ENCODE results near the gene SFMBT2. TPM values are rescaled to one million over a fixed set of nuclear protein-coding genes. Genes with fewer than 3 reads are reported as not detected.

Gene SFMBT2
- polyA plus RNA-seq, 1 experiment = 0.06 TPM

GRCh38 chr10:7374795-7375194 lies 36.0 kb downstream of the SFMBT2 start:
- H3K27me3 ChIP-seq (ENCODE audit: control insufficient read depth, insufficient read depth, low read length) = no peaks in the 10 kb centered on the region
- ChIA-PET POLR2A (no interaction called here), CTCF (interaction anchor here (0.7 kb wide), 1 partner anchor 36 kb away, joined by 4 read pairs; the partner anchor contains the start of gene SFMBT2)
- no peak for DNase-seq (ENCODE audit: low read depth)
- H3K4me3 ChIP-seq (ENCODE audit: low read depth, low read length) = no peak overlapping the region
- TF ChIP-seq CTCF (IDR thresholded peaks at IDR 0.05; ENCODE audit: insufficient read depth, low read depth, low read length) = no peak
- no peaks in the 10 kb centered on the region for H3K36me3 ChIP-seq (ENCODE audit: control insufficient read depth, insufficient read depth, low read length)

- CTCF ChIA-PET = no interaction called here
- no peaks in the 10 kb centered on the region for H3K36me3 ChIP-seq (ENCODE audit: control insufficient read depth, insufficient read depth, low read length)
- no peaks in the 10 kb centered on the region for H3K27me3 ChIP-seq (ENCODE audit: control insufficient read depth, insufficient read depth, low read length)
- no peak overlapping the region for H3K4me3 ChIP-seq (ENCODE audit: low read depth, low read length)
- DNase-seq (ENCODE audit: low read depth) = no peak
- POLR2A ChIA-PET = no interaction called here
- no peak for TF ChIP-seq CTCF (IDR thresholded peaks at IDR 0.05; ENCODE audit: insufficient read depth, low read depth, low read length)
Measured at GRCh38 chr10:7373039-7373438, 37.8 kb downstream of the SFMBT2 start.

- no peaks in the 10 kb centered on the region for H3K36me3 ChIP-seq (ENCODE audit: control insufficient read depth, insufficient read depth, low read length)
- H3K27me3 ChIP-seq (ENCODE audit: control insufficient read depth, insufficient read depth, low read length) = no peaks in the 10 kb centered on the region
- no peak for TF ChIP-seq CTCF (IDR thresholded peaks at IDR 0.05; ENCODE audit: insufficient read depth, low read depth, low read length)
- no peak for DNase-seq (ENCODE audit: low read depth)
- no peak overlapping the region for H3K4me3 ChIP-seq (ENCODE audit: low read depth, low read length)
- ChIA-PET POLR2A (no interaction called here), CTCF (no interaction called here)
Measured at GRCh38 chr10:7372504-7372903, 38.3 kb downstream of the SFMBT2 start.

DNA sequence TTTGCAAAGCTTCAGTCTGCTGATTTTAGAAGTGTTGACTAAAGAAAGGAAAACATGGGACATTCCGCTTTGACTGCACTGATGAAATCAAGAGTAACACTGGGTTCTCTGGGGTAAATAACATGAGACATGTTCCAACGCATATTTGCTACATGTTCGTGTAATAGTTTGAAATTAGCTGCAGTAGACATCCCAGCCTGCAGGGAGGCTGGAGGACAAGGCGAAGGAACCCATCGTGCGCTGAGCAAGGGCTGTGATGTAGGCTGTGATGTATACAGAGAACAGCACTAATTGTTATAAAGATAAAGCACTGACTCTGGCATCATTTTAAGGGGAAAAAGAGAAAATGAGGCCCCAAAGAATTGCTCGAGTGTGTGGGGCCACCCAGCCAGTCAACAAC lies 40.3 kb downstream of the SFMBT2 start:
- no peaks in the 10 kb centered on the region for H3K27me3 ChIP-seq (ENCODE audit: control insufficient read depth, insufficient read depth, low read length)
- H3K4me3 ChIP-seq (ENCODE audit: low read depth, low read length) = no peak overlapping the region
- ChIA-PET POLR2A (no interaction called here), CTCF (no interaction called here)
- H3K36me3 ChIP-seq (ENCODE audit: control insufficient read depth, insufficient read depth, low read length) = no peaks in the 10 kb centered on the region
- TF ChIP-seq CTCF (IDR thresholded peaks at IDR 0.05; ENCODE audit: insufficient read depth, low read depth, low read length) = no peak
- no peak for DNase-seq (ENCODE audit: low read depth)

DNA sequence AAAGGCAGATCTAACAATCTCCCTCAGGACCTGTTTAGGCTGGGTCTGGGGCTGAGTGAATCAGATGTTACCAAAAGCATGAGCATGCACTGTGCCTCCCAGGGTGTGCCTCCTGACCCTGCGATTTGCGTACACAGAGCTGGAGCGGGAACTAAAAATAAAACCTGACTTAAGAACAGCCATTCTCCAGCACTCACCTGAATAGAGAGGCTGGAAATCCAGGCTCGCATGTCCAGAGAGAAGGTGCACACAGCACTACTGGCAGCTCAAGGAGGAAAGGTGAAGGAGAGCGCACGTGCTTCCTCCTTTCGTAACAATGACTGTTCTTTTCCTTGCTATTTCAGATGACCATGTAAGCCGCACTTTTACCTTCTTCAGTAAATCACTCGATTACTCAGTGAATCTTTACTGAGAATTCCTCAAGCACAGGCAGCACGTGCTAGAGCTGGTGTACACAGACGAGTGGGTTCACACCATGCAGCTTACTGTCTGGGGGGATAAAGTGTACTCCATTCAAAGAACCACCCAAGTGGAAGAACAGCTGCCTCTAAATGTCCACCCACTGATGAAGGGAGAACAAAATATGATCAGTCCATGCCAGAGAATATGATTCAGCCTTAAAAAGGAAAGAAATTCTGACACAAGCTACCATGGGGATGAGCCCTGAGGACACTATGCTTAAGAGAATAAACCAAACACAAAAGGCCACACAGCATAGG lies 45.6 kb downstream of the SFMBT2 start:
- ChIA-PET POLR2A (no interaction called here), CTCF (no interaction called here)
- no peak for TF ChIP-seq CTCF (IDR thresholded peaks at IDR 0.05; ENCODE audit: insufficient read depth, low read depth, low read length)
- Histone ChIP-seq H3K27me3 (ENCODE audit: control insufficient read depth, insufficient read depth, low read length) (no peaks in the 10 kb centered on the region), H3K36me3 (ENCODE audit: control insufficient read depth, insufficient read depth, low read length) (no peaks in the 10 kb centered on the region), H3K4me3 (ENCODE audit: low read depth, low read length) (no peak overlapping the region)
- DNase-seq (ENCODE audit: low read depth) = no peak
